RWPE2 (cell line): ENCODE data around the gene FBXL7.

ENCODE experiments used
- ATAC-seq: fragments of 200-7000 bp; cut with Tn5 transposase; 3 replicates; pipeline ENCODE4 v1.9.1; 2021; ENCODE audit warnings: low read depth
- DNase-seq: peaks from one replicate; pipeline ENCODE4 v3.0.0-alpha.2; 2020; ENCODE audit warnings: low spot score
- H3K27ac ChIP-seq: fragments of 450-650 bp; 2 replicates; pipeline ENCODE4 v1.5.1; 2017; ENCODE audit warnings: mild to moderate bottlenecking; ENCODE audit not compliant: poor library complexity, severe bottlenecking
- H3K27me3 ChIP-seq: fragments of 250-450 bp; sonication (Bioruptor Pico); 2 replicates; pipeline ENCODE4 v1.5.1; 2021; ENCODE audit warnings: mild to moderate bottlenecking, moderate library complexity; ENCODE audit not compliant: insufficient read depth, poor library complexity, severe bottlenecking
- H3K36me3 ChIP-seq: fragments of 250-450 bp; sonication (Bioruptor Pico); 2 replicates; pipeline ENCODE4 v1.5.1; 2020; ENCODE audit warnings: low read depth, mild to moderate bottlenecking, moderate library complexity
- H3K4me1 ChIP-seq: fragments of 250-450 bp; sonication (Bioruptor Pico); 2 replicates; pipeline ENCODE4 v1.5.1; 2021; ENCODE audit warnings: mild to moderate bottlenecking, moderate library complexity; ENCODE audit not compliant: insufficient read depth, poor library complexity, severe bottlenecking
- H3K4me3 ChIP-seq: fragments of 250-450 bp; sonication (Bioruptor Pico); 2 replicates; pipeline ENCODE4 v1.5.1; 2021; ENCODE audit warnings: mild to moderate bottlenecking, moderate library complexity; ENCODE audit not compliant: severe bottlenecking
- H3K9me3 ChIP-seq: fragments of 250-450 bp; sonication (Bioruptor Pico); 2 replicates; pipeline ENCODE4 v1.5.1; 2021; ENCODE audit warnings: mild to moderate bottlenecking, moderate library complexity; ENCODE audit not compliant: severe bottlenecking
- CTCF ChIP-seq: fragments of 450-650 bp; IDR thresholded peaks from one replicate; pipeline ENCODE4 v1.5.1; 2017; ENCODE audit warnings: mild to moderate bottlenecking, moderate library complexity; ENCODE audit not compliant: poor library complexity, severe bottlenecking

FBXL7 gene

GRCh38 chr5:15570491-15570890 is 70.5 kb downstream of the FBXL7 start:
- Histone ChIP-seq H3K36me3 (no peaks in the 10 kb centered on the region), H3K27me3 (peaks cover 14% of the 10 kb centered on the region), H3K27ac (no peak overlapping the region), H3K4me3 (no peak overlapping the region), H3K9me3 (no peaks in the 10 kb centered on the region), H3K4me1 (no peaks in the 10 kb centered on the region)
- DNase-seq: no peak
- TF ChIP-seq CTCF: no peak
- no peak for ATAC-seq

- no peak for TF ChIP-seq CTCF
- no peak overlapping the region for H3K27ac ChIP-seq
- no peaks in the 10 kb centered on the region for H3K4me1 ChIP-seq
- no peaks in the 10 kb centered on the region for H3K9me3 ChIP-seq
- H3K36me3 ChIP-seq: no peaks in the 10 kb centered on the region
- ATAC-seq (no peak), DNase-seq (no peak)
- no peak overlapping the region for H3K4me3 ChIP-seq
- H3K27me3 ChIP-seq: peaks cover 14% of the 10 kb centered on the region
Measured at GRCh38 chr5:15571081-15571480, 71.1 kb downstream of the FBXL7 start.

DNA sequence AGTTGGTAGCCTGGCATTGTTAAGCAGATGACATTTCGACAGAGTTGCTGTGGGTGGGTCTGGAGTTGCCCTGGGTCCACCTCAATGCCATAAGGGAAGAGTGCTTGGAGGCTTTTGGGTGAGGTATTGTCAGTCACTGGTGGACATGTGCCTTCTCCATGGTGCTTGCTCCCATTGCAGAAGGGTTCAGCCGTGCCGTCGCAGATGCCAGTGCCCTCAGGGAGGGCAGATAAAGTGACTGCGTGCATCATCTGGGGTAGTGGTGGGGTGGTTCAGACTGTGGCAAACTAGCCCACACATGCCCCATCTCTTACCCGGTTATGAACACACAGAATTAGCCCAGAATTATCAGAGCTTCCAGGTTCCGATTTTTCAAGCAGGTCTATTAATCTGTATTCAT is 71.6 kb downstream of the FBXL7 start:
- ATAC-seq (no peak), DNase-seq (no peak)
- Histone ChIP-seq H3K4me3 (no peak overlapping the region), H3K27me3 (peaks cover 14% of the 10 kb centered on the region), H3K4me1 (no peaks in the 10 kb centered on the region), H3K27ac (no peak overlapping the region), H3K9me3 (no peaks in the 10 kb centered on the region), H3K36me3 (no peaks in the 10 kb centered on the region)
- TF ChIP-seq CTCF: no peak

GRCh38 chr5:15573590-15573989 is 73.6 kb downstream of the FBXL7 start:
- Histone ChIP-seq H3K27ac (no peak overlapping the region), H3K4me1 (no peaks in the 10 kb centered on the region), H3K9me3 (no peaks in the 10 kb centered on the region), H3K36me3 (no peaks in the 10 kb centered on the region), H3K27me3 (peaks cover 14% of the 10 kb centered on the region), H3K4me3 (no peak overlapping the region)
- DNase-seq: no peak
- ATAC-seq: no peak
- no peak for TF ChIP-seq CTCF

DNA sequence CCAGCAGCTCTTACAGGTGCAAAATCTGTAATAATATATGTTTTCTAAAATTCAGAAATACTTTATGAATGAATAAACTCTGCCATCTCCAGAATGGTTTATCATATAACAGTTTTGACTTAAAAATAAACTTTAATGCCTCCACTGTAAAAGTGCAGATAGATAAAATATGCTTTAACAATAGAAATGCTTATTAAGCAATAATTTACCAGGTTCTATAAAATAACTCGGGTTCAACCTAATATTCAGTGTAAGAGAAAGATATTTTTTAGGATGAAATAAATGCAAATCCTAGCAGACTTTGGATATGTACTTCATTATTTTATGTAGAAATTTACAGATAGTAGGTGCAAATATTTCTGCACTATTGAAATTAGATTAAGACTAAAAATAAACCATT is 74.1 kb downstream of the FBXL7 start:
- Histone ChIP-seq H3K9me3 (no peaks in the 10 kb centered on the region), H3K36me3 (no peaks in the 10 kb centered on the region)
- no peak for ATAC-seq

More for the DNA sequence above, 74.1 kb downstream of the FBXL7 start:
- no peak overlapping the region for H3K27ac ChIP-seq
- H3K27me3 ChIP-seq: peaks cover 14% of the 10 kb centered on the region
- no peaks in the 10 kb centered on the region for H3K4me1 ChIP-seq
- no peak for DNase-seq
- H3K4me3 ChIP-seq: no peak overlapping the region
- no peak for TF ChIP-seq CTCF
